A549 (cell line): ENCODE measurements around the gene SCN2B.

Experiments used
- EP300 ChIP-seq, 2 experiments: fragments of >200 bp; sonication (Bioruptor Twin); formaldehyde crosslinking; IDR thresholded peaks; 2 replicates in 1 of 2; 3 replicates in 1 of 2; pipeline ENCODE4 v1.6.1; 2016 to 2017
- FOSL2 ChIP-seq, 2 experiments: fragments of 450-650 bp in 1 of 2; fragments of >200 bp in 1 of 2; sonication (Bioruptor Twin) in 1 of 2; formaldehyde crosslinking; IDR thresholded peaks; 2 replicates each; pipeline versions ENCODE4 v1.5.0 to v1.6.1; 2016 to 2020; ENCODE audit warnings: mild to moderate bottlenecking in 1 of 2, moderate library complexity in 1 of 2

DNA sequence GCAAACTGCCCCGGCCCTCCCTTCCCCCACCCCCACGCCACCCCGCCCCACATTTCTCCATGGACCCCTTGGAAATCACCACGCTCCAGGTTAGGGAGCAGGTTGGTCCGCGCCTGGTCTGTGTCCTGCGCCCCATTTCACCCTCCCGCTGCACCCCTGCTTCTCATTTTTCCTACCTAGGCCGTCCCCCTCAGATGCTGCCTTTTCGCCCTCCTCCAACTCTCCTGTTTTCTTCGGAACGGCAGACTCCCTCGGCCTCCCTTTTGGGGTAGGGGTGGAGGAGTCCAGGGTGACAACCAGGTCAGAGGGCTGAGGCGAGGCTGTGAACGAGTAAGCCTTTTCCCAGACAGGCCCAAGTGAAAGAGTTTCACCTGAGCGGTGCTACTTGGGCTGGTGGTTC, 22.9 kb downstream of the SCN2B start:
- TF ChIP-seq EP300 (IDR thresholded peaks at IDR 0.05) (no peak), FOSL2 (IDR thresholded peaks at IDR 0.05) (no peak), FOSL2 (CRISPR knock-in tag; IDR thresholded peaks at IDR 0.05) (no peak)
